ENCODE data around the gene ZNF280C. TPM values are rescaled to one million over a fixed set of nuclear protein-coding genes. Genes with fewer than 3 reads are reported as not detected.
"Not testable (repeated sequence)": the region's sequence is repeated elsewhere in the genome, so short reads cannot be mapped to it uniquely, and the experiment has no call there.

ZNF280C gene
- total and polyA plus RNA-seq, 3 donors from 2014 or later = 12.5 to 34.4 (median 24.5) TPM

DNA sequence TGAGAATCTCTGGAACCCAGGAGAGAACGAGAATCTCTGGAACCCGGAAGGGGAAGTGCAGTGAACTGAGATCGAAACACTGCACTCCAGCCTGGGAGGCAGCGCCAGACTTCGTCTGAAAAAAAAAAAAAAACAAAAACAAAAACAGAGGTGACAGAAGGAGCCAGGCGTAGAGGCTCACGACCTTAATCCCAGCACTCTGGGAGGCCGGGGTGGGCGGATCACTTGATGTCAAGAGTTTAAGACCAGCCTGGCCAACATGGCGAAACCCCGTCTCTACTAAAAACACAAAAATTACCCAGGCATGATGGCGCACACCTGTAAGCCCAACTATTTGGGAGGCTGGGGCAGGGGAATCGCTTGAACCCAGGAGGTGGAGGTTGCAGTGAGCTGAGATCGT lies 17.0 kb downstream of the ZNF280C start:
- H3K36me3 ChIP-seq (ENCODE audit: low read depth, missing control alignments) = no peaks in the 10 kb centered on the region
- intact Hi-C loops (cut with DNase I; ENCODE audit: low total_unique reads) = no loop called here
- H3K4me1 ChIP-seq = no peaks in the 10 kb centered on the region
- no peaks in the 10 kb centered on the region for H3K27me3 ChIP-seq
- TF ChIP-seq POLR2A (IDR thresholded peaks at IDR 0.05) = no peak
- no peak overlapping the region for H3K4me3 ChIP-seq
- WGBS, 2 donors = 73 to 95% methylated on average over 14 of the region's 14 CpGs
- H3K27ac ChIP-seq = no peak overlapping the region
- H3K9me3 ChIP-seq = no peaks in the 10 kb centered on the region
- DNase-seq = no peak

DNA sequence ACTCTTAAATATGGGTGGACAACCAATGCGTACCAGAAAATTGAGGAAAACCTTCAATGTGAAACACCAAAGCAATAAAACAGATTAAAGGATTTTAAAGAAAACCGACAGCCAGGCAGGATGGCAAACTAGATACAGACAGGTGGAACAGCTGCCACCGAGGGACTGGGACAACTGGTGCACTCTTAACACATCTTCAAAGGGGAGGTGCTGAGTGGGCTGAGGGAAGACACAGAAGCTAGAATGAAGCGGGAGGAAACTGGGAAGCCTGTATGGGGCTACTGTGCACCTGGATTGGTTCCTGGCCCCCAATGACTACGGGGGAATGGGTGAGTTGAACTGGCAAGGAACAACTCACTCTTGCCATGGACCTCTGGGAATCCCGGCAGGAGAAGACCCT lies 20.7 kb downstream of the ZNF280C start:
- H3K9me3 ChIP-seq = no peaks in the 10 kb centered on the region
- H3K27me3 ChIP-seq = no peaks in the 10 kb centered on the region
- H3K4me3 ChIP-seq = no peak overlapping the region
- H3K36me3 ChIP-seq (ENCODE audit: low read depth, missing control alignments) = no peaks in the 10 kb centered on the region
- 90 to 94% methylated on average over 6 of the region's 6 CpGs for WGBS, 2 donors
- no peaks in the 10 kb centered on the region for H3K4me1 ChIP-seq
- DNase-seq = no peak
- H3K27ac ChIP-seq = no peak overlapping the region
- TF ChIP-seq, protein P1, sequence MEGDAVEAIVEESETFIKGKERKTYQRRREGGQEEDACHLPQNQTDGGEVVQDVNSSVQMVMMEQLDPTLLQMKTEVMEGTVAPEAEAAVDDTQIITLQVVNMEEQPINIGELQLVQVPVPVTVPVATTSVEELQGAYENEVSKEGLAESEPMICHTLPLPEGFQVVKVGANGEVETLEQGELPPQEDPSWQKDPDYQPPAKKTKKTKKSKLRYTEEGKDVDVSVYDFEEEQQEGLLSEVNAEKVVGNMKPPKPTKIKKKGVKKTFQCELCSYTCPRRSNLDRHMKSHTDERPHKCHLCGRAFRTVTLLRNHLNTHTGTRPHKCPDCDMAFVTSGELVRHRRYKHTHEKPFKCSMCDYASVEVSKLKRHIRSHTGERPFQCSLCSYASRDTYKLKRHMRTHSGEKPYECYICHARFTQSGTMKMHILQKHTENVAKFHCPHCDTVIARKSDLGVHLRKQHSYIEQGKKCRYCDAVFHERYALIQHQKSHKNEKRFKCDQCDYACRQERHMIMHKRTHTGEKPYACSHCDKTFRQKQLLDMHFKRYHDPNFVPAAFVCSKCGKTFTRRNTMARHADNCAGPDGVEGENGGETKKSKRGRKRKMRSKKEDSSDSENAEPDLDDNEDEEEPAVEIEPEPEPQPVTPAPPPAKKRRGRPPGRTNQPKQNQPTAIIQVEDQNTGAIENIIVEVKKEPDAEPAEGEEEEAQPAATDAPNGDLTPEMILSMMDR (IDR thresholded peaks at IDR 0.05) = no peak
- no peak for TF ChIP-seq POLR2A (IDR thresholded peaks at IDR 0.05)
- intact Hi-C loops (cut with DNase I; ENCODE audit: low total_unique reads) = no loop called here

DNA sequence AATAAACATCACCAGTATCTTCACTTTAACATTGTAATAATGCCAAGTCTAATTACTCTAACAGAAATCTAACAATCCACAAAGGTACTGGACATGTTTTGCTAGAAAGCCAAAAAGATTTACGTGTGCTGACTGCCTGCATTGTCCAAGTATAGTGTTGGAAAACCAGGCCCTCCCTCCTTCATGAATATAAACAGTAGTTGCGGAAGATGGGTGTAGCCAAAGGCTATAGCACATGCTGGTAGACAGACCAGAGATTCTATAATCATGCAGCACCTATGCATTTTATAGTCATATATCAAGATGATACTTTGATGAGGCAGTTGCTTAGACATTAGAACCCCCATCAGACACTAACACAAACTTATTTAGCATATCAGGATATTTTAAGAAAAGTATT lies 22.6 kb downstream of the ZNF280C start:
- Histone ChIP-seq H3K27me3 (no peaks in the 10 kb centered on the region), H3K4me3 (no peak overlapping the region), H3K36me3 (ENCODE audit: low read depth, missing control alignments) (no peaks in the 10 kb centered on the region), H3K9me3 (no peaks in the 10 kb centered on the region), H3K4me1 (no peaks in the 10 kb centered on the region), H3K27ac (no peak overlapping the region)
- TF ChIP-seq, protein P1 (IDR thresholded peaks at IDR 0.05) = no peak
- TF ChIP-seq POLR2A (IDR thresholded peaks at IDR 0.05) = no peak
- intact Hi-C loops (cut with DNase I; ENCODE audit: low total_unique reads) = no loop called here
- WGBS, 2 donors = 90% methylated on average over 2 of the region's 2 CpGs
- no peak for DNase-seq

DNA sequence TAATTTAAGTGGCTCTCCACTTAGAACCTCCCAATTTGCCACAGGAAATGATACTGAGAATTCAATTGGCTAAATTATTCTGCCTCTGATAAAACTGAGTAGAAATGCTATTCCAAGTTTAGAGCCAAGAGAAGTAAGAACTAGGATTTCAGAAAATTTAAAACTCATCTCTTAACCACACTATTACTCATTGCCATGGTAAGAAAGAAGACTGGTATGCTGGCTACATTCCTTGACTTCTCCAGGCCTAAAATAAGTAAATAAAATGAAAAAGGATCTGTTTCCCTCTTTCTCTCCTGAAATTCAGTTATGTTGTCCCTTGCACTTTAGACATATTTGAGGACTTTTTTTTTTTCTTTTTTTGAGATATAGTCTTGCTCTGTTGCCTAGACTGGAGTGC lies 23.3 kb downstream of the ZNF280C start:
- intact Hi-C loops (cut with DNase I; ENCODE audit: low total_unique reads) = no loop called here
- no peak for TF ChIP-seq POLR2A (IDR thresholded peaks at IDR 0.05)
- TF ChIP-seq, protein P1 (IDR thresholded peaks at IDR 0.05) = no peak
- no peaks in the 10 kb centered on the region for H3K9me3 ChIP-seq
- H3K36me3 ChIP-seq (ENCODE audit: low read depth, missing control alignments) = no peaks in the 10 kb centered on the region
- H3K27ac ChIP-seq = no peak overlapping the region
- H3K4me1 ChIP-seq = no peaks in the 10 kb centered on the region
- H3K27me3 ChIP-seq = no peaks in the 10 kb centered on the region
- DNase-seq = no peak
- no peak overlapping the region for H3K4me3 ChIP-seq

DNA sequence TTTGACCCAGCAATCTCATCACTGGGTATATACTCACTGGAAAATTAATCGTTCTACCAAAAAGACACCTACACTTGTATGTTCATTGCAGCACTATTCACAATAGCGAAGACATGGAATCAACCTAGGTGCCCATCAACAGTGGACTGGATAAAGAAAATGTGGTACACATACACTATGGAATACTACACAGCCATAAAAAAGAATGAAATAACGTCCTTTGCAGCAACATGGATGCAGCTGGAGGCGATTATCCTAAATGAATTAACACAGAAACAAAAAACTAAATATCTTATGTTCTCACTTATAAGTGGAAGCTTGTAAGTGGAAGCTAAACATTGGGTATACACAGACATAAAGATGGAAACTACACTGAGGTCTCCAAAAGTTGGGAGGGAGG lies 37.5 kb downstream of the ZNF280C start:
- H3K9me3 ChIP-seq; H3K27ac ChIP-seq; H3K27me3 ChIP-seq; intact Hi-C loops (cut with DNase I; ENCODE audit: low total_unique reads); H3K4me1 ChIP-seq; H3K36me3 ChIP-seq (ENCODE audit: low read depth, missing control alignments); DNase-seq; H3K4me3 ChIP-seq: not testable (repeated sequence)
- 94 to 98% methylated on average over 4 of the region's 4 CpGs for WGBS, 2 donors

DNA sequence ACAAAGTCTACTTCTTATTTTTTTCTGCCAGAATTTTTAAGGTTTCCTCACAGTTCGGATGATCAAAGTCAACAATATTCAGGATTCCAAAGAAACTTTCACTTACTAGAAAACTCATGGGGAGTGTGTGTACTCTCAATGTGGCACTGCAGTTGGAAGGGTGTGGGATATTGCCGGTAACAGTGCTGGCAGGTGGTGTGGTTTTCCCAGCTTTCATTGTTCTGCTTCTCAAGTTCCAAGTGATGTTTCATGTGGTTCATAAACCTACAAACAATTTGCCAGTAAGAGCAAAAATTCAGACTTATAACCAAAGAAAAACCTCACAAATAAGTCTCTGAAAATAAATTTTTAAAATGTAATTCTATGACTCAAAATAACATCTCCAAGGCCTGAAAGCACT lies 39.8 kb downstream of the ZNF280C start:
- no peak overlapping the region for H3K27ac ChIP-seq
- no peak for DNase-seq
- 88 to 90% methylated on average over 2 of the region's 2 CpGs for WGBS, 2 donors
- no peaks in the 10 kb centered on the region for H3K27me3 ChIP-seq
- H3K36me3 ChIP-seq (ENCODE audit: low read depth, missing control alignments) = no peaks in the 10 kb centered on the region
- no peak overlapping the region for H3K4me3 ChIP-seq
- no peaks in the 10 kb centered on the region for H3K4me1 ChIP-seq
- no peaks in the 10 kb centered on the region for H3K9me3 ChIP-seq
- TF ChIP-seq POLR2A (IDR thresholded peaks at IDR 0.05) = no peak
- TF ChIP-seq, protein P1 (IDR thresholded peaks at IDR 0.05) = no peak
- intact Hi-C loops (cut with DNase I; ENCODE audit: low total_unique reads) = no loop called here
